GM18873 (cell line): ENCODE results near the gene ANKRD9.
"Not testable (repeated sequence)": the region's sequence is repeated elsewhere in the genome, so short reads cannot be mapped to it uniquely, and the experiment has no call there.

Experiments
- ATAC-seq: cut with Tn5 transposase; IDR thresholded peaks from one replicate; pipeline ENCODE4 v1.9.1; 2021; ENCODE audit warnings: mild to moderate bottlenecking, moderate library complexity, moderate number of reproducible peaks; ENCODE audit not compliant: unreplicated experiment, low FRiP score

Gene ANKRD9, protein sequence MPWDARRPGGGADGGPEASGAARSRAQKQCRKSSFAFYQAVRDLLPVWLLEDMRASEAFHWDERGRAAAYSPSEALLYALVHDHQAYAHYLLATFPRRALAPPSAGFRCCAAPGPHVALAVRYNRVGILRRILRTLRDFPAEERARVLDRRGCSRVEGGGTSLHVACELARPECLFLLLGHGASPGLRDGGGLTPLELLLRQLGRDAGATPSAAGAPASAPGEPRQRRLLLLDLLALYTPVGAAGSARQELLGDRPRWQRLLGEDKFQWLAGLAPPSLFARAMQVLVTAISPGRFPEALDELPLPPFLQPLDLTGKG

DNA sequence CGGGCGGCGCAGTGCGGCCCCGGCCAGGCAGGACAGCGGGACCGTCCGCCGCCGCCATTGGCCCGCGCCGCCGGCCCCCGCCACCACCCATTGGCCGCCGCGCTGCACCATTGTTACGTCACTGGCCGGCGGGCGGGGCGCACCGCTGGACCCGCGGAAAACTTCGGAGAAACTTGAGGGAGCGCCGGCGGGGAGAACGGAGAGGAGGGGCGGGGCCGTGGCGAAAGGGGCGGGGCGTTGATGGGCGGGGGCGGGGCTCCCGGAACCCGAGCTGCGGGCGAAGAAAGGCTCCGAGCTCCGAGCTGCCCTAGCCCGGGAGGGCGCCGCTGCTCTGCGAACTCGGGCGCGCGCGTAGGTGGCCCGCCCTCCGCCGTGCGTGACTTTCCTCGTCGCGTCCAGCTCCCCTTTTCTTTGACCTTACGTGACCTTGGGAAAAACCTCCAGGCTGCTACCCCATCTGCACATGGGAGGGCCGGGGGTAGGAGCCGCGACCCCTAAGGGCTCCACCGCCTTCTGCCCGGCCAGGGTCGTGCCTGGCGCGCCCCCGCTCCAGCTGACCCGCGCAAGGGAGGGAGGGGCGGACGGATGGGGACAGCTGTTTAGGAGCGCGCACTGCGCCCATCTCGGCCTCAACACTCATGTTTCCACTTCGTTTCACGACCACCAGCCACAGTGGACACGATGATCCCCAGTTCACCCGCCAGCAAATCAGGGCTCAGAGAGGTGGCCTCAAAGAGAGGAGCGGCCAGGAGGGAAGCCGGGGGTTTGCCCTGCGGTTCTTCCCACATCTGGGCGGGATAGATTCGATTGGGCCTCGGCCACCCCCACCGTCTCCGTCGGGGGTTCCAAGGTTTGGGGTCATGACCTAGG, at the start of gene ANKRD9:
TSS of gene ANKRD9 (minus strand) at position 31 of the 870 bp plus-strand sequence. CDS start 1,887 bp downstream, outside the sequence.
- ATAC-seq = peak; percentile 57

DNA sequence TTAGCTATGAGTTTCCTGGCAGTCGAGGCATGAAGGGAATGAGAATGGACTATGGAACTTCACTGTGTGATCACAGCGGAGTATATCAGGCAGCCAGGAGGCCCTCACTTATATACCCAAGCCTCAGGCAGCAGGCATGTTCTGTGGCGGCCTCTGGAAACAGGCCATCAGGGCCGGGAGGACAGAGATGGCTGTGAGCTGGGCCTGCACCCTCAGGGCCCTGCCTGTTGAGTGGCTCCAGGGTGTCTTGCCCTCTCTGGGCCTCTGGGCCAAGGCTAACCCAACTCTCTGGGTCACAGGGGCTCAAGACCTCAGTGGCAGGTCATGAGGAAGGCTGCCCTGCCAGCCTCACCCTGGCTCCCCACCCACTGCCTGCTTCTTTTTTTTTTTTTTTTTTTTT, 49.0 kb upstream of the ANKRD9 start:
- ATAC-seq = no peak

DNA sequence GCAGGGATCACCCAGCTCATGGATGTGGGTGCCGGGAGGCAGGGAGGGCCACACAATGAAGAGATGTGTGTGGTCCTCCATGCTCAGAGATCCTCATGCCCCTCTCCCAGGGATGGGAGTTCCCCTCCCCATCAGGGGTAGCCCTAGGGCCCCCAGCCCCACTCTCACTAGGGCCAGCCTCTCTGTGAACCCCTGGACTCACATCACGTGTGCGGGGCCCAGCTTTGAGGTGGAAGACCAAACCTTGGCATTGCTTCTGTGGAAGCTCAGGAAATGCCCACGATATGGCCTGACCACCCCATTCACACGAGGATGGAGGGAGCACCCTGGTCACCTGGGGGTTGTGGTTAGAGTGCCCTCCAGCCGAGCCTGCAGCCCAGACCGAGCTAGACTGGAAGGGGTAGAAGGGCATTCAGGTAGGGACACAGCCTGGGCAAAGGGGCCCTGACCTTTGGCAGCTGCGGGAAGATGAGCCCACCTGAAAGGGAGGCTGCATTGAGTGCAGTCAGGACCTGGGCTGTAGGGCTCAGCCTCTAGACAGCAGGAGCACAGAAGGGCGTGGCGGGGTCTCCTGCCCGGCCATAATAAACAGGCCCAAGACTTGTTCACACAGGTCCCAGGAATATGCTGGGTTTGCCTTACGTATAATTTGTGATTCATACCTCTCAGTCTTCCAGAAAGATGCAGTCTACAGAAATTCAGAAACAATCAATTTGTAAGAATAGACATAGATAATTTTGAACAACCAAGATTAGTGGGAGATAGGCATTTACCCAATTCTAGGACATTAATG, 48.1 kb upstream of the ANKRD9 start:
- no peak for ATAC-seq

DNA sequence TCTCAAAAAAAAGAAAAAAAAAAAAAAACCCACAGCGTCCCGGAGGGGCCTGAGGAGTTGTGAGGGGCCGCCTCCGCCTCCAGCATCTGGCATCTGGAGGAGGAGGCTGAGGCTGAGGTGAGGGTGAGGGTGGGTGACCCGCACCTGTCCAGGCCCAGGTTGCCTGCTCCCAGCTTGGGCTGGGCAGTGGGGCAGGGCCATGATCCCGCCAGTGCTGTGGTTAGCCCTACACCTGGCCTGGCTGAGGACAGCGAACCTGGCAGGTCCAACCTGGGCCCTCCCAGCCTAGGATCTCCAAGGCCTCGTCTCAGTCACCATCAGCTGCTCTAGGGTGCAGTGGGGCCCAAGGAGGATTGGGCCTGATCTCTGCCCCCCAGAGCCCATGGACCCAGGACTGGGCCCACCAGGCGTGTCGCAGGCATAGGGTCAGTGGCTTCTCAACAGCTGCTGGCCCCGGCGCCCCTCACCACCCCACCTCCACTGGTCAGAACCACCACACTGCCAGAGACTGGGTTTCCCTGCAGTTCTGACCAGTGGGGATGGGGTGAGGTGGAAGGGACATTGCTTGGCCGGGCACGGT, 46.6 kb upstream of the ANKRD9 start:
- no peak for ATAC-seq

DNA sequence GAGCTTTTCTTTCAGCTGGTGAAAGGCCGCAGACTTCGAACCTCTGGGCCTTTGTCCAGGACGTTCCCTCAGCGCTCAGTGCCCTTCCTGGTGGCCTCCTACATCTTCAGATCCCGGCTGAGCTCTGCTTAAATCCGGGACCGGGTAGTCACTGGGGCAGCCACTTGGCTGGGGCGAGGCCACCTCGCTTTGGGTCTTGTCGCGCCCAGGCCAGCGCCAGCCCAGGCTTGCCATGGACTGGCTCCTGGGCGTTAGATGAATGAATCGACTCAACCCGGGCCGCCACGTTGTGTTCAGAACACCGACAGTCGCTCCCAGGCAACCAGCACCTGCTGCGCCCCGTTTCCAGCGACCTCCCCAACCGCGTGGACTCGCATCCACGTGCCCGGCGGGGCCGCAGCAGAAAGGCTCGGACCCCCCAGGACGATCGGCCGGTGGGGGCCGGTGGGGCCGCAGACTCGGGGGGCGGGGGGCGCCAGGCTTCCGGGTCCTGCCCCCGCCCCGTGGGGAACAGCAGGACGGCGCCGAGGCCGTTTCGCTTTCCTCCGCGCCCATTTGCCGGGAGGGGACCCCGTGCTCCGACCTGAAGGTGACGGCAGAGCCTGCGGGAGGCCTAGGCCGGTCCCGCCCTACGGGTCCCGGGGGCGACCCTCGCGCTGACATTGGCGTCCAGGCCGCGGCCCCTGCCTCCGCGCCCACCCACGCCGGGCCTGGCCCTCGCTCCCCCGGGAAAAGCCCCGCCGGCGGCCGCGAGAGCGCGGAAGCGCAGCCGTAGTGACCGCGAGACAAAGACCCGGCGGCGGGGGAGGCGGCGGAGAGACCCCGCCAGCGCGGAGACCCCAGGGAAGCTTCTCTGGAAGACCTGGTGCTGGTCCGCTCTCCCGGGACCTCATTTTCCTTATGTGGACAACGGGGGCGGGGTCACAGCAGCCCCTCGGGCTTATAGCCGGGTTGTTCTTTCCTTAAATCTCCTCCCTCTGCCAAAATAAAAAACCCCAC, 45.5 kb upstream of the ANKRD9 start:
- ATAC-seq = no peak

DNA sequence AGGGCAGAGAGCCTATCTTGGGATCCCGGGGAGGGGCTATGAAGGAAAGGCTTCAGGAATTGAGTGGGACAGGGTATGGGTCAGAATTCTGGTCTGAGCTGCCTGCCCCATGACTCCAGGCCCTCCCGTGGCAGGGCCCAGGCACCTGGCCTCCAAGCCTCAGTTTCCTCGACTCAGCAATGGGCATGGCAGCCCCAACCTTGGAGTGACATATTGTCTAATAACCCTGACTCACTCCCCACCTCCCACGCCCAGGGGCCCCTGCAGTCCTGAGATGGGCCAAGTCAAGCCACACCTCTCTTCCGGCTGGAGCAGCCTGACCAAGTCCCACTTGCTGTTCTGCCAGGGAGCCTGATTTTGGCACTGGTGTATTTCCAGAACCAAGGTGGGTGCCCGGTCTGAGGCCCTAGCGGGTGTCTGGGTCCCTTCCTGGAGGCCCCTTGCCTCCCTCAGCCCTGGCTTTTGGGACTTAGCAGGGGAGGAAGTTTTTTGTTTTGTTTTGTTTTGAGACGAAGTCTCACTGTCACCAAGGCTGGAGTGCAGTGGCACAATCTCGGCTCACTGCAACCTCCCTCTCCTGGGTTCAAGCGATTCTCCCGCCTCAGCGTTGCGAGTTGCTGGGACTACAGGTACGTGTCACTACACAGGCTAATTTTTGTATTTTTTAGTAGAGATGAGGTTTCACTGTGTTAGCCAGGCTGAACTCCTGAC, 42.6 kb upstream of the ANKRD9 start:
- ATAC-seq = no peak

DNA sequence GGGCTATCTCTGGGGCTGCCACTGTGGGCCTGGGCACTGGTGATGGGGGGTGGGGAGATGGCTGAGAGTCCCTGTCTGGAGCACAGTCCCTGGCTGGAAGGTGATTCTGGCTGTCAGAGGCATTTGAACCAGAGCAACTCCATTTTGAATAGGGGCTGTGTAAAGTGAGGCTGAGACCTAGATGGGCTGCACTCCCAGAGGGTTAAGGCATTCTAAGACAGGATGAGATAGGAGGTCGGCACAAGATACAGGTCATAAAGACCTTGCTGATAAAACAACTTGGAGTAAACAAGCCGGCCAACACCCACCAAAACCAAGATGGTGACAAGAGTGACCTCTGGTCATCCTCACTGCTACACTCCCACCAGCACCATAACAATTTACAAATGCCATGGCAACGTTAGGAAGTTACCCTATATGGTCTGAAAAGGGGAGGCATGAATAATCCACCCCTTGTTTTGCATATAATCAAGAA, 41.4 kb upstream of the ANKRD9 start:
- not testable (repeated sequence) for ATAC-seq

DNA sequence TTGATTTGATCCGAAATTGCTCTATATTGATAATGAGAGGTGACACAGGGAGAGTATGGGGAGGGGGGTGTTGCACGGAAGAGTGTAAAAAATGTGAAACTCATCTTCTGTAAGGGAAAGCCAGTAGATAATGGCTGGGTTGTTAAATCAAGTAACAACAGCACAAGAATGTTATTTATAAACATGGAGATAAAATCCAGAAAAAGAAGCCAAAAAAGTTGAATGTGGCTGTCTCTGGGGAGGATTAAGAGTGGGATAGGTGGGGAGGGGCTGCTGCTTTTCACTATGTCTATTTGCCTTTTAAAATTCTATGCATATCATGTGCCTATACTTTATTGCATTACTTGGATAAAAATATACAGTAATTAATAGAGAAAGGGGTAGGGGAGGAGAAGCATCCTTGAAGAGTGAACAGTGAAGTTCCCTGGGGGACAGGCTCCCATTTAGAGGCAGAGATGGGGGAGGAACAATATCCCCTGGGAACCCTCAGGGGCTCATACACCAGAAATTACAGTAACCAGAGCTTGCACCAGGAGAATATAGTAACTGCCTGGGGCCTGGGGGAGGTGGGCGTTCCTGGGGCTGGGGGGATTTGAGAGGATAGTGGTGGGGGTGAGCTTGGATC, 39.2 kb upstream of the ANKRD9 start:
- ATAC-seq = no peak

DNA sequence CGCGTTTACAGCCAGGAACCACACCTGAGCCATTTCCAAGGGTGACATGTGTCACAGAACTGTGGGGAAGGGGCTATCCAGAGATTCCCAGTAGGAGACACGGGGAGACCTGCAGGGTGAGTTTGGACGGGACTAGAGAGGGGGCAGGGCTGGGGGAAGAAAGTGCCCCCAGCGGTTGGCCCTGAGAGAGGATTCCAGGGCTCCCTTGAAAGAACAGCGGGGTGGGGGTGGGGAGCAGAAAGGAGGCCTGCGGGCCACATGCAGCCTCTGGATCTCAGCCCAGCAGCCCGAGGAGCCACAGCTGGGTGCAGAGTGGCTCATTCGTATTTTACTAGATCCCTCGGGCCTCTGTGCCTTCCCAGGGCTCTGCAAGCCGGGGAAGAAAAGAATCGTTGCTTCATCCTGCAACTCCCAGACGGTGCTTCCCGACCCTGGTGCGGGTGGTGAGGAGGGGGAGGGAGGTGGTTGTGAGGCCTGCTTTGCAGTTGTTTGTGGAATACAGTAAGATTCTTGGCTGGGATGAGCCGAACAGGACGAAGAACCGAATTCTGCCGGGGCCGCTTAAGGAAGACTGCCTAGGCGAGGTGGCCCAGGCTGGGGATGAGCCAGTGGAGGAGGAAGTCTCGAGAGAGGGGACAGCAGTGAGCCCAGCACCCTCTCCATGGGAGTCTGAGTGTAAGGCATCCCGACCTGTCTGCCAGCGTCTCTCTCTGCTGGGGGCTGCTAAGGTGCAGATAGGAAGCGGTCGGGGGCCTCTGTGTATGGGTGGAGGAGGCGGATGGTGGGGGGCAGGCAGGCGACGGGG, 36.1 kb upstream of the ANKRD9 start:
- ATAC-seq = no peak

DNA sequence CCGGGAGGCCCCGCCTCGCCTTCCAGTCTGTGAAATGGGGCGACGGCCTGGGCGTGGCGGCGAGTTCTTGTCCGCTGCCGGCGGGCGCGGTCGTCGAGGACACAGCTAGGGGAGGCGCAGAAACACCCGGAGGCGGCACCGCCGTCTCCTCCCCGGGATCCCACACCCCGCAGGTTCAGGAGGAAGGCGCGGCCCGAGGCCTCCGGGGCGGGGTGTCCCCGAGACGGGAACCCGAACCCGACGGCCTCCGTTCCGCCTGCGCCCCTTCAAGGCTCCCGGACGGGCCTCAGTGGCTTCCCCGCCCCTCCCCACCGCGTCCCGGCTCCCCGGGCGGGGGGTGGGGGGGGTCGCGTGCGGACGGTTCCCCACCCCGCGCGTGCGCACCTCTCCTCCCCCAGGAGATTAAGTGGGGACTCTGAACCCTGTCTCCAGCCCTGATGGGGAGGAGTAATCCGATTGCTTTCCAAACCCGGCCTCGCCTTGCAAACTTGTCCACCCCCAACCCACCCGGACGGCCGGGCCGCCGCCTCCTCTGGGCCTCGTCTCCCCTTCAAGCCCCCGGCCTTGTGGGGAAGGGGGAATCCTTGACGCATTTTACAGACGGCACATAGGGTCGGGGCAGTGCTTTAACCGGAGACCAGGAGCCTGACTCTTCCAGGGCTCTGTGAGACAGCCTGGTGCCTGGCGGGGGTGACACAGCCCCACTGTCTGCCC, 35.3 kb upstream of the ANKRD9 start:
- no peak for ATAC-seq

DNA sequence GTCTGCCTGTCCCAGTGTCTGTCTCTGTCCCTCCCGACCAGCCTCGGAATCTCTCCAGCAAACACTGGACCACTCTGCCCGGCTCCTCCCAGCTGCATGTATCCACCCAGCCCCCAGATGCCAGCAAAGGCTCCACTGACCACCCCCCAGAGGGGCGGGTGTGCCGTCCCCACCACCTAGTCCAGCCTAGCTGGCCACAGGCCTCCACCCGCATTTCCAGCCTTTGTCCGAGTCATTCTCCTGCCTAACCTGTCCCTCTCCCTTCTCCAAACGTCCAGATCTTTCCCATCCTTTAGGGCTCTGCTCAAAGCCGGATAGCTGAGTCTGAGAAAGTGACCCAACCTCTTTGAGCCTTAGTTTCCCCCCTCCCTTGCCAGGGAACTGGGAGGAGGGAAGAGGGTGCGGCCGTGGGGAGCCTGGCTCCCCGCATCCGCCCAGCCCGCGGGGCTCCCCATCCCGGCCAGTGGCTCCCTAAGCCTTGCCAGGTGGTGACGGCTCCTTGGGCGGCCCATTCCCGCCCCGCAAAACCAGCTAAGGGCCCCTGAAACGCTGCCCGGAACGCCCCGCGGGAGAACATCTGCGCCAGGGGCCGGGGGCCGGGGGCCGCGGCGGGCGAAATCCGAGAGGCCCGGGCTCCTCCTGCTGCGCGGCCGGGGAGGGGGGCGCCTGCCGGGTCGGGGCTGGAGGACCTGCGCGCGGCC, 34.6 kb upstream of the ANKRD9 start:
- no peak for ATAC-seq

DNA sequence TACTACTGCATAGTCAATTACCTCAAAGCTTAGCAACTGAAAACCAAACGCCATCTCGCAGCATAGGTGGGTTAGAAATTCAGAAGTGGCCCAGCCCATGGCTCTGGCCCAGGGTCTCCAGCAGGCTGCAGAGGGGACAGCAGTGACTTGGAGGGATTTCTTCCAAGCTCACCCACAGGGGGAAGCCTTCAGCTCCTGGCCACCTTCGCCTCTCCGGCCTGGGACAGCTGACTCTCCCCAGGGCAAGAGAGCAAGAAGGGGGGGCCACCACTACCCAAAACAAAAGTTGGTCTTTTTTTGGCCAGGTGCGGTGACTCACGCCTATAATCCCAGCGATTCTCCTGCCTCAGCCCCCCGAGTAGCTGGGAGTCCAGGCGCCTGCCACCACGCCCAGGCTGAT, 32.2 kb upstream of the ANKRD9 start:
- no peak for ATAC-seq

DNA sequence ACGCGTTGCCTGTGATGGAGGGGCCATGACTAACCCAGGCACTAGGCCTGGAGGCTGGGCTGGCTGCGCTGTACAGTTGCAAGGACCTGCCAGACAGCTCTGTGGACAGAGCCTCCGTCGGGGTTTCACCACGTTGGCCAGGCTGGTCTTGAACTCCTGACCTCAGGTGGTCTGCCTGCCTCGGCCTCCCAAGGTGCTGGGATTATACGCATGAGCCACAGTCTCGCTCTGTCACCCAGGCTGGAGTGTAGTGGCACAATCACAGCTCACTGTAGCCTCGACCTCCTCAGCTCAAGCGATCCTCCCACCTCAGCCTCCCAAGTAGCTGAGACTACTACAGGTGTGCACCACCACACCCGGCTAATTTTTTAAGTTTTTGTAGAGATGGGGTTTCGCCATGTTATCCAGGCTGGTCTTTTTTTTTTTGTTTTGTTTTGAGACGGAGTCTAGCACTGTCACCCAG, 31.5 kb upstream of the ANKRD9 start:
- ATAC-seq = not testable (repeated sequence)

DNA sequence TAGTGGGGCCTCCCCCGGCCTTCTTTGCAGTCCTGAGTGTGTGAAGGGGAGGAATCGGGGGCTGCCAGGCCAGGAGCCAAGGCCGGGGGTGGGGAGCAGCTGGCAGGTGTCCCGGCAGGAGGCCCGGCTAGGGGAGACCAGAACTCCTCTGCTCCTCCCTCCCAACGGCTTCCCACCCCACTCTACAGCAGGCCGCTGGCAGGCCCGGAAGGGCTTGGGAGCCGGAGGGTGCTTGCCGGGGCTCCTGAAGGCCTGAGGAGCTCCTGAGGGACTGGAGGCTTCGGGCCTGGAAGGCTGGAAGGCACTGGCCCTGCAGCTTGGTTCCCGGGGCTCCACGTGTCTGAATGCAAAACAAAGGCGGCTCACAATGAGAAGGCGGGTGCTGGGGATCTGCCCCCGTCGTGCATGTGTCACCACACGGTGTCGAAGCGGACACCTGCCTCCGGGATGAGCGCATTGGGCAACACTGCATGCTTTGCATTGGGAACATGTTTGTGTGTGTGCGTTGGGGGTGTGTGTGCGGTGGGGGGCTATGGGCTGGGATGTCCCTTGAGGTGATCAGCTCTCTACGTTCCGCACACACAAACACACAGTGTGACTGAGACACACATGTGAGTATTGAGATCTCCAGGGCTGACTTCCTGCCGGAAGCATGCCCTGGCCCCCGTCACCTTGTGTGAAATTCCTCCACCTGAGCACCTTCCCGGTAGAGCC, 30.9 kb upstream of the ANKRD9 start:
- no peak for ATAC-seq

DNA sequence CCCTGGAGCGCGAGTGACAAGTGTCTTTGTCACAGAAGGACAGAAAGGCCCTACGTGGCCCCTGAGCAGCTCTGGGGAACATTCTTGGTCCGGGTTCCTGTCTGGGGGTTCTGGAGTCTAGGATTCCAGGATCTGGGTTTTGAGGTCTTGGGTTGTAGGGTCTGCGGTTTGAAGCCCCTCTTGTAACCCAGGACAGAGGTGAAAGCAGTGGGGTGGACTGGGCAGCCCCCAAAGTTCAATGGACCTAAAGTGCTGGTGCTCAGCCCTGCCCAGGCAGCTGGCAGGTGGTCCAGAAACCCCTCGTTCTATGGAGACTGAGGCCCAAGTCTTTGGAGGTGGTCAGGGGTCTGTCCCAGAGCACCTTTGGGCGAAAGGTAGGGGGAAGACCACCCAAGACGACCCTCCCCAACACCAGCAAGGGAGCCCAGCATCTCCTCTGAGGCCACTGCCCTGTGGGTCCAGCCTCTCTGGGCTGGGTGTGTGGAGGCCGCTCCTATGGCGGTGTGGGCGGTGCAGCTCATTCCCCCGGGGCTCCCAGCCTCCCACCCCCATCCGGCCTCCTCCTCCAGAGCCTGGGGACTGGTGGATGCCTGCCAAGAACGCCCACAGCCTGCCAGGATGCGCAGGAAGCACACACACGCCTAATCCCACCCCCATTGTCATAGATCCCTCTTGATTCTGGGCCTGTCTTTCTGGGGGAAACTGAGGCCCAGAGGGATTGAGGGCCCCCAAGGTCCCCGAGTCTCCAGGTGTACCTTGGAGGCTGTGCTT, 30.2 kb upstream of the ANKRD9 start:
- ATAC-seq = no peak
